Endodermal cell (in vitro differentiated cells): Measurements from ENCODE around the gene IGFBPL1. TPM values are rescaled to one million over a fixed set of nuclear protein-coding genes. Genes with fewer than 3 reads are reported as not detected.

Experiments
- DNase-seq: peaks from one replicate; pipeline ENCODE4 v3.0.0-alpha.2; 2017
- H3K27ac ChIP-seq: 2 replicates; pipeline ENCODE4 v1.5.1; 2013; ENCODE audit warnings: mild to moderate bottlenecking, low read depth, low read length, moderate library complexity
- H3K27me3 ChIP-seq: 2 replicates; pipeline ENCODE4 v1.6.1; 2013; ENCODE audit warnings: mild to moderate bottlenecking, low read length, moderate library complexity; ENCODE audit not compliant: insufficient read depth, control insufficient read depth, poor library complexity, severe bottlenecking
- H3K36me3 ChIP-seq: 2 replicates; pipeline ENCODE4 v1.7.0; 2013; ENCODE audit warnings: mild to moderate bottlenecking, low read length, moderate library complexity; ENCODE audit not compliant: control insufficient read depth, insufficient read depth
- H3K4me1 ChIP-seq: one replicate; pipeline ENCODE4 v1.7.0; 2013; ENCODE audit warnings: low read length; ENCODE audit not compliant: control insufficient read depth, insufficient read depth
- H3K4me3 ChIP-seq: 2 replicates; pipeline ENCODE4 v1.5.1; 2013; ENCODE audit warnings: mild to moderate bottlenecking, low read length, moderate library complexity
- H3K9ac ChIP-seq: 2 replicates; pipeline ENCODE4 v1.6.1; 2013; ENCODE audit warnings: mild to moderate bottlenecking, low read length, moderate library complexity; ENCODE audit not compliant: poor library complexity, severe bottlenecking; ENCODE audit errors: extremely low read depth
- H3K9me3 ChIP-seq: 2 replicates; pipeline ENCODE4 v1.6.1; 2013; ENCODE audit warnings: mild to moderate bottlenecking, low read length, moderate library complexity; ENCODE audit not compliant: control insufficient read depth
- H3K27ac Mint-ChIP-seq: 2 replicates; pipeline ENCODE4 v1.8.0; 2020; ENCODE audit warnings: mixed read lengths
- H3K27me3 Mint-ChIP-seq: 2 replicates; pipeline ENCODE4 v1.8.0; 2021; ENCODE audit warnings: mild to moderate bottlenecking, mixed read lengths; ENCODE audit not compliant: insufficient read depth
- H3K36me3 Mint-ChIP-seq: 2 replicates; pipeline ENCODE4 v1.8.0; 2020; ENCODE audit warnings: low read depth, mixed read lengths
- H3K4me1 Mint-ChIP-seq: 2 replicates; pipeline ENCODE4 v1.8.0; 2020; ENCODE audit warnings: mixed read lengths
- H3K4me3 Mint-ChIP-seq: 2 replicates; pipeline ENCODE4 v1.8.0; 2020; ENCODE audit warnings: mild to moderate bottlenecking, moderate library complexity, mixed read lengths
- H3K9me3 Mint-ChIP-seq: 2 replicates; pipeline ENCODE4 v1.8.0; 2020; ENCODE audit warnings: mild to moderate bottlenecking, mixed read lengths
- WGBS, 2 experiments: methylation state at CpG; one replicate each; pipeline versions ENCODE4 v1.1.5 to v1.1.7; 2013; ENCODE audit warnings: missing lambda C conversion rate in 2 of 2, mixed read lengths in 1 of 2; ENCODE audit not compliant: insufficient coverage in 1 of 2, insufficient read length in 1 of 2; 5-methylcytosine and 5-hydroxymethylcytosine counted together
- total RNA-seq, 2 donors: library from RNA; stranded (reverse); fragmentation: NEBNext Ultra II Directional in 1 of 2; extraction: Animal tissue kit (Norgen Biotek cat#: 25700) in 1 of 2; gene quantifications; 2 replicates in 1 of 2; 3 replicates in 1 of 2; pipeline ENCODE4 v1.2.1, GENCODE V29; 2021
- TF ChIP-seq, protein P1 (sequence below): fragments of 200-600 bp; sonication (generic); conservative IDR thresholded peaks from 2 replicates; pipeline ENCODE4 v1.5.0; 2021; ENCODE audit warnings: antibody characterized with exemption, mild to moderate bottlenecking

Gene IGFBPL1
- total RNA-seq, 2 donors from 2014 or later, result 40.5 to 90.3 TPM

DNA sequence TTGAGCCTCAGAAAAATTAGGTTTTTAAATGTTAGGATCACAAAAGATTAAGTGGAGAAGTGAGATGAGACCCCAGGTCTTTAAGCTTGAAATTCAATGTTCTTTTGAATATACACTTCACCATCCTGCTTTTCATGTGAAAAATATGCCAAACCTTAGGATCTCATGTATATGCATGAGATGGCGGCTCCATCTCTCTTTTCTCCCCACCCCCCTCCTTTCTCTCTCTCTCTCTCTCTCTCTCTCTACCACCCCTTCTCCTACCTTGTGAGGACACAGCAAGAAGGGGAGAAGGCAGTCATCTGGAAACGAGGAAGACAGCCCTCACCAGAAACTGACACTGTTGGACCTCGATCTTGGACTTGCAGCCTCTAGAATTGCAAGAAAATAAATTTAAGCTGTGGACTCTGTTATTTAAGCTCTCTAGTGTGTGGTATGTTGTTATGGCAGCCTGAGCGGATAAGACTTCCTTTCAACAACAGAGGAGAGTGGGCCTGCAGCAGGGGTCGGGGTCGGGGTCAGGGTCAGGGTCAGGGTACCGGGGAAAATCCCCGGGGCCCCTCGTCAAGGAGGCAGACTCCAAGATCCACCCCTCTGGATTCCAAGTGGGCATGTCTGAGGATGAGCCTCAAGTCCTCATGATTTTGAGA lies 48.1 kb downstream of the IGFBPL1 start:
- 82 to 92% methylated on average over 8 to 9 of the region's 9 CpGs for WGBS, 2 experiments
- Histone ChIP-seq H3K27ac (no peak overlapping the region), H3K4me3 (no peak overlapping the region), H3K36me3 (no peaks in the 10 kb centered on the region), H3K27me3 (peaks cover 24% of the 10 kb centered on the region), H3K4me1 (peaks cover 9% of the 10 kb centered on the region), H3K9me3 (no peaks in the 10 kb centered on the region), H3K9ac (no peak overlapping the region)
- Mint-ChIP-seq H3K36me3 (peaks cover 2% of the 10 kb centered on the region), H3K9me3 (peaks cover 6% of the 10 kb centered on the region), H3K27me3 (peaks cover 34% of the 10 kb centered on the region), H3K4me1 (peaks cover 50% of the 10 kb centered on the region), H3K4me3 (no peak overlapping the region), H3K27ac (no peak overlapping the region)
- TF ChIP-seq, protein P1, sequence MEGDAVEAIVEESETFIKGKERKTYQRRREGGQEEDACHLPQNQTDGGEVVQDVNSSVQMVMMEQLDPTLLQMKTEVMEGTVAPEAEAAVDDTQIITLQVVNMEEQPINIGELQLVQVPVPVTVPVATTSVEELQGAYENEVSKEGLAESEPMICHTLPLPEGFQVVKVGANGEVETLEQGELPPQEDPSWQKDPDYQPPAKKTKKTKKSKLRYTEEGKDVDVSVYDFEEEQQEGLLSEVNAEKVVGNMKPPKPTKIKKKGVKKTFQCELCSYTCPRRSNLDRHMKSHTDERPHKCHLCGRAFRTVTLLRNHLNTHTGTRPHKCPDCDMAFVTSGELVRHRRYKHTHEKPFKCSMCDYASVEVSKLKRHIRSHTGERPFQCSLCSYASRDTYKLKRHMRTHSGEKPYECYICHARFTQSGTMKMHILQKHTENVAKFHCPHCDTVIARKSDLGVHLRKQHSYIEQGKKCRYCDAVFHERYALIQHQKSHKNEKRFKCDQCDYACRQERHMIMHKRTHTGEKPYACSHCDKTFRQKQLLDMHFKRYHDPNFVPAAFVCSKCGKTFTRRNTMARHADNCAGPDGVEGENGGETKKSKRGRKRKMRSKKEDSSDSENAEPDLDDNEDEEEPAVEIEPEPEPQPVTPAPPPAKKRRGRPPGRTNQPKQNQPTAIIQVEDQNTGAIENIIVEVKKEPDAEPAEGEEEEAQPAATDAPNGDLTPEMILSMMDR, result no peak
- no peak for DNase-seq

DNA sequence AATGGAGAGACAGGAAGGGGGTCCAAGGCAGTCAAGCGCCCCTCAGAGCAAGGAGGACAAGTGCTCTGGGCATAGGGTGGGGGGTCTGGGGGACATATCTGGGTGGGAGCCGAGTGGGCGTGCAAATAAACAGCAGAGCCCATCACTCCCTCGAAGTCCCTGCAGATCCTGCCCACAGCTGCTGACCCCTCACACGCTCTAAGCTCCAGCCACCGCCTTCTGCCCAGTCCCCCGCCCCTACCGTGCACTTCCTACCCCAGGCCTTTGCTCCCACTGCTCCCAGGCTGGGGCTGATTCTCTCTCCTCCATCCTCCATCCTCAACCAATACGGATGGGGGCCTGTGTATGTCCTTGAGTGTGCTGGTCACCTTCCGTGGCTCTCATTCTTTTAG lies 48.7 kb downstream of the IGFBPL1 start:
- H3K27ac Mint-ChIP-seq, result no peak overlapping the region
- H3K4me3 Mint-ChIP-seq, result no peak overlapping the region
- peaks cover 6% of the 10 kb centered on the region for H3K9me3 Mint-ChIP-seq
- no peaks in the 10 kb centered on the region for H3K36me3 ChIP-seq
- H3K4me1 Mint-ChIP-seq, result peaks cover 50% of the 10 kb centered on the region
- peaks cover 9% of the 10 kb centered on the region for H3K4me1 ChIP-seq
- no peaks in the 10 kb centered on the region for H3K9me3 ChIP-seq
- peaks cover 24% of the 10 kb centered on the region for H3K27me3 ChIP-seq
- peaks cover 37% of the 10 kb centered on the region for H3K27me3 Mint-ChIP-seq
- no peak overlapping the region for H3K4me3 ChIP-seq
- no peak for DNase-seq
- no peak overlapping the region for H3K9ac ChIP-seq
- H3K36me3 Mint-ChIP-seq, result peaks cover 2% of the 10 kb centered on the region
- TF ChIP-seq, protein P1, result no peak
- H3K27ac ChIP-seq, result no peak overlapping the region
- WGBS, 2 experiments, result 86 to 91% methylated on average over 6 to 10 of the region's 10 CpGs

- H3K4me1 Mint-ChIP-seq, result peaks cover 50% of the 10 kb centered on the region
Observed at GRCh38 chr9:38374847-38375571, 49.2 kb downstream of the IGFBPL1 start.

More at GRCh38 chr9:38374847-38375571, 49.2 kb downstream of the IGFBPL1 start:
- no peaks in the 10 kb centered on the region for H3K36me3 ChIP-seq
- peaks cover 11% of the 10 kb centered on the region for H3K4me1 ChIP-seq
- Mint-ChIP-seq H3K9me3 (peaks cover 6% of the 10 kb centered on the region), H3K4me3 (no peak overlapping the region), H3K27ac (no peak overlapping the region), H3K27me3 (peaks cover 39% of the 10 kb centered on the region), H3K36me3 (peaks cover 2% of the 10 kb centered on the region)
- DNase-seq, result peak; percentile 14
- H3K9me3 ChIP-seq, result no peaks in the 10 kb centered on the region
- H3K4me3 ChIP-seq, result no peak overlapping the region
- peaks cover 27% of the 10 kb centered on the region for H3K27me3 ChIP-seq
- WGBS, 2 experiments, result 63 to 93% methylated on average over 1 to 5 of the region's 5 CpGs
- no peak overlapping the region for H3K9ac ChIP-seq
- TF ChIP-seq, protein P1, result no peak
- H3K27ac ChIP-seq, result no peak overlapping the region
